ENCODE measurements around the gene CDC16.
A peak's percentile ranks its signal among the peaks of the same experiment; 100 is the strongest.

Gene CDC16

GRCh38 chr13:114303700-114304327 is 69.1 kb downstream of the CDC16 start:
- no peak for DNase-seq (ENCODE audit: low read depth in 2 of 2)

- DNase-seq (ENCODE audit: low read depth in 2 of 2), result no peak
Observed at GRCh38 chr13:114304346-114305034, 69.8 kb downstream of the CDC16 start.

- no peak for DNase-seq (ENCODE audit: low read depth in 2 of 2)
Observed at GRCh38 chr13:114309086-114309485, 74.4 kb downstream of the CDC16 start.

GRCh38 chr13:114309806-114310410 is 75.2 kb downstream of the CDC16 start:
- no peak for DNase-seq (ENCODE audit: low read depth in 2 of 2)

GRCh38 chr13:114310956-114311355 is 76.3 kb downstream of the CDC16 start:
- no peak for DNase-seq (ENCODE audit: low read depth in 2 of 2)

- DNase-seq (ENCODE audit: low read depth in 2 of 2), result no peak
Observed at GRCh38 chr13:114311387-114311786, 76.7 kb downstream of the CDC16 start.

- no peak for DNase-seq (ENCODE audit: low read depth in 2 of 2)
Observed at GRCh38 chr13:114311908-114312307, 77.2 kb downstream of the CDC16 start.

GRCh38 chr13:114313061-114313860 is 78.6 kb downstream of the CDC16 start:
- no peak for DNase-seq (ENCODE audit: low read depth in 2 of 2)

- peak; percentile 74 to 77 for DNase-seq (ENCODE audit: low read depth in 2 of 2)
Observed at GRCh38 chr13:114314074-114314912, 79.6 kb downstream of the CDC16 start, which contains the start of gene CHAMP1. Gene CHAMP1 (plus strand): TSS chr13:114314503. CDS start chr13:114323843, 9,340 bp downstream.

- no peak for DNase-seq (ENCODE audit: low read depth in 2 of 2)
Observed at GRCh38 chr13:114315074-114315785, 80.5 kb downstream of the CDC16 start.

GRCh38 chr13:114318624-114319023 is 83.9 kb downstream of the CDC16 start:
- no peak for DNase-seq (ENCODE audit: low read depth in 2 of 2)

- DNase-seq (ENCODE audit: low read depth in 2 of 2), result no peak
Observed at GRCh38 chr13:114319441-114319913, 84.8 kb downstream of the CDC16 start.

- no peak for DNase-seq (ENCODE audit: low read depth in 2 of 2)
Observed at GRCh38 chr13:114320065-114320464, 85.4 kb downstream of the CDC16 start.

GRCh38 chr13:114321256-114321655 is 86.6 kb downstream of the CDC16 start:
- no peak for DNase-seq (ENCODE audit: low read depth in 2 of 2)
